Measurements from ENCODE around the gene PKP1. TPM values are rescaled to one million over a fixed set of nuclear protein-coding genes. Genes with fewer than 3 reads are reported as not detected.

PKP1 gene
- total and polyA plus RNA-seq, 2 of the 4 experiments (the other 2 are of a cell fraction), result 0.18 to 0.36 TPM

DNA sequence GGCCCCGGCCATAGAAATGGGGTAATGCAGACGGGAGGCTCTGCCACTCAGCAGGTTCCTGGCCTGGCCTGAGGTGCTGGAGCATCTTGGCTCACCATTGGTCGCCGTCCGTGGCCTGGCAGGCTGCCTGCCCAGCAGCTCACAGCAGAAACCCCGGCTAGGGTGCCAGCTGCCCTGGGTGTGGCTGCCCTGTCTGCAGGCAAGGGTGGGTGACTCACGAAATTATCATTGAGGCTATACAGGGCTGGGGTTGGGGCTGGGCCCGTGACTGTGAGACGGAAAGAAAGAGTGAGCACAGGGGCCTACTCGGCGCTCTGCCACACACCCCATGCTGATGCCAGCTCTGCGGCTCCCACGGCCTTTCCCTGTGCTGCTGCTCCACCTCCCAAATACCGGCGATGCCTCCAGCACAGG lies 8.0 kb upstream of the PKP1 start:
- Histone ChIP-seq H4K20me1 (ENCODE audit: insufficient read depth, low read length) (no peaks in the 10 kb centered on the region), H3K9me1 (ENCODE audit: insufficient read depth, low read length) (no peaks in the 10 kb centered on the region), H2BK5ac (ENCODE audit: low read depth, low read length, poor library complexity, severe bottlenecking) (no peak overlapping the region), H3K4me3 (ENCODE audit: insufficient read depth, low read depth, low read length) (no peak overlapping the region), H3K79me1 (ENCODE audit: low read depth in 1 of 2, low read length in 2 of 2) (no peaks in the 10 kb centered on the region), H2AK5ac (ENCODE audit: low read depth, low read length) (no peak overlapping the region), H3K27me3 (ENCODE audit: control insufficient read depth, insufficient read depth, low read length) (peaks cover 14% of the 10 kb centered on the region), H3K9ac (ENCODE audit: low read depth, low read length) (no peak overlapping the region), H3K18ac (ENCODE audit: low read depth, low read length) (no peak overlapping the region), H3K23ac (ENCODE audit: low read depth, low read length) (no peak overlapping the region), H4K91ac (ENCODE audit: insufficient read depth, low read depth, low read length) (no peak overlapping the region), H2BK20ac (ENCODE audit: low read depth, low read length) (no peak overlapping the region), H3K27ac (ENCODE audit: insufficient read depth, low read length) (no peak overlapping the region), H4K5ac (ENCODE audit: low read depth, low read length) (no peak overlapping the region), H3K14ac (replicated peaks; ENCODE audit: low read depth, low read length) (no peak overlapping the region), H3K36me3 (ENCODE audit: control insufficient read depth, insufficient read depth, low read length) (no peaks in the 10 kb centered on the region), H3K9me3 (ENCODE audit: control insufficient read depth, insufficient read depth, low read length) (no peaks in the 10 kb centered on the region), H2BK15ac (ENCODE audit: low read depth, low read length) (no peak overlapping the region), H2AK9ac (replicated peaks; ENCODE audit: low read depth, low read length, poor library complexity) (no peak overlapping the region), H3K4me1 (ENCODE audit: control insufficient read depth, insufficient read depth, low read length) (no peaks in the 10 kb centered on the region), H2AFZ (replicated peaks; ENCODE audit: low read length, poor library complexity) (no peak overlapping the region), H3K4me2 (ENCODE audit: low read depth, low read length) (no peak overlapping the region), H4K8ac (ENCODE audit: low read depth in 2 of 2, low read length in 2 of 2) (no peak overlapping the region), H3K4ac (ENCODE audit: low read depth, low read length) (no peak overlapping the region), H3K56ac (ENCODE audit: extremely low read depth, insufficient read depth, low read length) (no peak overlapping the region), H2BK120ac (ENCODE audit: low read depth, low read length) (no peak overlapping the region)
- TF ChIP-seq POLR2A (IDR thresholded peaks at IDR 0.05; ENCODE audit: low read depth, low read length) (no peak), MAZ (IDR thresholded peaks at IDR 0.05; ENCODE audit: borderline replicate concordance, low read depth, low read length) (no peak), FOS (IDR thresholded peaks at IDR 0.05; ENCODE audit: low read depth, low read length) (no peak), RFX5 (IDR thresholded peaks at IDR 0.05; ENCODE audit: low read depth, low read length) (no peak), BHLHE40 (IDR thresholded peaks at IDR 0.05; ENCODE audit: low read depth, low read length) (peak; percentile 43; the same call in 1 of the 2 replicates)
- TF ChIP-seq, protein P1, sequence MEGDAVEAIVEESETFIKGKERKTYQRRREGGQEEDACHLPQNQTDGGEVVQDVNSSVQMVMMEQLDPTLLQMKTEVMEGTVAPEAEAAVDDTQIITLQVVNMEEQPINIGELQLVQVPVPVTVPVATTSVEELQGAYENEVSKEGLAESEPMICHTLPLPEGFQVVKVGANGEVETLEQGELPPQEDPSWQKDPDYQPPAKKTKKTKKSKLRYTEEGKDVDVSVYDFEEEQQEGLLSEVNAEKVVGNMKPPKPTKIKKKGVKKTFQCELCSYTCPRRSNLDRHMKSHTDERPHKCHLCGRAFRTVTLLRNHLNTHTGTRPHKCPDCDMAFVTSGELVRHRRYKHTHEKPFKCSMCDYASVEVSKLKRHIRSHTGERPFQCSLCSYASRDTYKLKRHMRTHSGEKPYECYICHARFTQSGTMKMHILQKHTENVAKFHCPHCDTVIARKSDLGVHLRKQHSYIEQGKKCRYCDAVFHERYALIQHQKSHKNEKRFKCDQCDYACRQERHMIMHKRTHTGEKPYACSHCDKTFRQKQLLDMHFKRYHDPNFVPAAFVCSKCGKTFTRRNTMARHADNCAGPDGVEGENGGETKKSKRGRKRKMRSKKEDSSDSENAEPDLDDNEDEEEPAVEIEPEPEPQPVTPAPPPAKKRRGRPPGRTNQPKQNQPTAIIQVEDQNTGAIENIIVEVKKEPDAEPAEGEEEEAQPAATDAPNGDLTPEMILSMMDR (conservative IDR thresholded peaks at IDR 0.05; ENCODE audit: low read depth, low read length), result no peak
- ATAC-seq (ENCODE audit: low read depth), result peak; percentile 57; the same call in 1 of the 2 replicates
- ChIA-PET CTCF (no interaction called here), POLR2A (ENCODE audit: unreplicated experiment) (no interaction called here)
- intact Hi-C loops (cut with micrococcal nuclease), result loop anchor here (10.0 kb wide), 1 partner anchor 890 kb away; the partner anchor contains the start of gene PTPN7
- BruUV-seq (replicated peaks), result no TSS peak
- dilution Hi-C loops (cut with HindIII; ENCODE audit: low sequenced_read_pairs, unreplicated experiment), result no loop called here
- WGBS, 2 experiments (ENCODE audit: extremely low coverage in 2 of 2, insufficient read length in 1 of 2), result 69% methylated on average over 10 of the region's 15 CpGs; no CpG with 5 or more reads in 1 of the 2 experiments
- DNase-seq, result peak; percentile 43
- in situ Hi-C loops (cut with MboI; ENCODE audit: low sequenced_read_pairs), result no loop called here

Measured in IMR-90 (cell line).